ENCODE results near the gene ZMYM3.

ZMYM3 gene

DNA sequence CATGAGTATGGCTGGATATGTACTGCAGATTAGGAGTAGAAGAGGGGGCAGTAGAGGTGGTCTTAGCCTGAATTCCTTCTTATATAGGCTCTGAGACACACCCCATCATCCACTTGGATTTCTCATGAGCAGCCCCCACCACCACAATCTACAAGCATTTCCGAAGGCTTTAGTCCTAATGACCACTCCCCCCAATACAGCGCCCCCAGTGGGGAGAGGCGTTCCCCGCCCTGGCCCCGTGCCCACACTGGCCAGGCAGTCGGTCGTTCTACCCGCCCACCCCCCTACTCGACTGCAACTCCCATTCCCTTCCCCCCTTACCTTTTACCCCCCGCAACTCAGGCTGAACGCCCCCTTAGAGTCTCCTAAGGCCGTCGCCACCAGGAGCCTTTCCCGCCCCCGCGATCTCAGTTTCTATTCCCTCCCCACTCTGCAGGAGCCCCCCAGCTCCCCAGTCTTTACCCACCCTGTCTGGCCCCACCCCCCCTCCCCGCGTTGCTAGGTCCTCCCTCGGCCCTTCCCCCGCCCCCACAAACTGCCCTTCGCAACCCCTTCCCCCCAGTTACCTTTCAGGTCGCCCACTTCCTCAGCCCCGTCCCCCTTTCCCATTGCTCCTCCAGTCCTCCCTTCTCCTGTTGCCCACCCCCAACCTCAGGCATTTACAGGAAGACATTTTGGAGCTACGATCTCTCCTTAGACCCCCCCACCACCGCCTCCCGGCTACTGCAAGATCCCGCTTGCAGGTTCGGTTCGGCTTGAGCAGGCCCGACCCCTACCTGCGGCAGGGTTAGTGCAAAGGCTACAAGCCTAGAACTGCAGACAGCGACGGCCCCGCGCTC lies 468 bp downstream of the ZMYM3 start:
- peak; percentile 39 for DNase-seq (ENCODE audit: low spot score)

DNA sequence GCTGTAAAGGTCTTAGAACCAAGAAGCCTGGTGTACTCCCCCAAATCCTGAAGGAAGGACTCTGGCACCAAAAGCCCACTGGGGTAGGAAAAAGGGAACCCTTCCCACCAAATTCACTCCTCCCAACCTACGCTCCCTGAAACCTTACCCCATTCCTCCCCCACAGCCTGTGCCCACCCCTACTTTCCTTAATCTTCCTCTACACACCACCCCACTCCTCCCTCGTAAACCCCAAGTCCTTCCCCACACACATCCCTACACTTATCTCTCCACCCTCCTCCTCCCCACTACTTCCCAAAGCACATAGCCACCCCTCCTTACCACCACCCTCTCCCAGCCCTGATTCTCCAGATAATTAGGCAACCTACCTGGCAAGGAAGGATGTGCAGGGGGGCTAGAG lies 1.7 kb downstream of the ZMYM3 start:
- DNase-seq (ENCODE audit: low spot score), result no peak

DNA sequence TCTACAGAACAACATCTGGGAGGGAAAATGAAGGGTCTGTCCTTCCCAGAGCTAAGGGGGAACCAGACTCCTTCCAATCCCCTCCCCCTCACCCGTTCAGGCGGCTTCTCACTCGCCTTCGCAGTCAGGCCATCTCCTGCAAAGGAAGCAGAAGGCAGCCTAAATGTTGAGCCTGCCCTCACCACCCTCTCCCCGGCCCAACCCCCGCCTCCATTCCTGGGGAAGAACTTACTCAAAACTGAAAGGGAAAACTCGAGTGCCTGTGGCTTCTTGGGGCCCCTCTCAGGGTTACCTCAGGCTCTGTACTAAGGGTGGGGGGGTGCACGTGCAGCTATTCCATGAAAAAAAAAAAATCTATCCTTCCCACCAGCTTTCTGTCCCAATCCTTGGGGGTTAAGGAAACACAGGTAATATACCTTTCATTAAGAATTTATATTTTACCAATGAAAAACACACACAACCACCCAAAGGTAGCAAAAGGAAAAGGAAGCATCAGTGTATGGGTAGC lies 2.4 kb downstream of the ZMYM3 start:
- DNase-seq (ENCODE audit: low spot score), result peak; percentile 23

DNA sequence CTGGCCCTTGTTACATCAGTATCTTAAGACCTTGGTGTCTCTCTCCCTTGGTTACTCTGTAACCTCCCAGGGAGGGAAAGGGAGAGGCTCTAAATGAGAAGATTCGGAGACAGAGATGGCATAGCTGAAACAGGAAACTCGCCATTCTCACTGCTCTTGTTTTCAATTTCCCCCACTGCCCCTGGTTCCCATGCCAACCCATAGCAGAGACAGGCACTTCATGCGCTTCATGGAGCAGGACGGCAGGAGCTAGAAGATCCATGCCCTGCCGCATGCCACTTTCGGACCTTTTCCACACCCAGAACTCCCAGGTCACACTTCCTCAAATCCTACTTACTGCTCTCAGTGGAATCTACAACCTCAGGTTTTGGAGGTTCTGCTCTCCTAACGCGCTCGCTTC lies 3.1 kb downstream of the ZMYM3 start:
- DNase-seq (ENCODE audit: low spot score), result no peak

DNA sequence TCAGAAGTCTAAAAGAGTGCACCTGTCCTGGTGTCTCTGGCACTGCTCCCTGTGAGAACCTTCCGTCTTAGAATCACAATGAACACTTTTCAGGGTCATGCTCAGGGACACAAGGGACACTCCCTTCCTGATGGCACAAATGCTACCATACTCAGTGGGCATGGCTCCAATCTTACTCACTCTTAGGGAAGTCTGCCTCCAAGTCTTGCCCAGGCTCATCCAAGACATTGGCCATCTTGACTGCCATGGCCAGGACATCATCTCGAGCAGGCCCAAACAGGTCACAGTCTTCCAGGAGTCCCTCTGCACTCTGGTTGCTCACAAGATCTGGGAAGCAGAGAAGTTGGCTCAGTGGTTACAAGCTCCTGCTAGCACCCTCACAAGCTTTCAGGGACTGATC lies 8.8 kb downstream of the ZMYM3 start:
- DNase-seq (ENCODE audit: low spot score), result no peak

DNA sequence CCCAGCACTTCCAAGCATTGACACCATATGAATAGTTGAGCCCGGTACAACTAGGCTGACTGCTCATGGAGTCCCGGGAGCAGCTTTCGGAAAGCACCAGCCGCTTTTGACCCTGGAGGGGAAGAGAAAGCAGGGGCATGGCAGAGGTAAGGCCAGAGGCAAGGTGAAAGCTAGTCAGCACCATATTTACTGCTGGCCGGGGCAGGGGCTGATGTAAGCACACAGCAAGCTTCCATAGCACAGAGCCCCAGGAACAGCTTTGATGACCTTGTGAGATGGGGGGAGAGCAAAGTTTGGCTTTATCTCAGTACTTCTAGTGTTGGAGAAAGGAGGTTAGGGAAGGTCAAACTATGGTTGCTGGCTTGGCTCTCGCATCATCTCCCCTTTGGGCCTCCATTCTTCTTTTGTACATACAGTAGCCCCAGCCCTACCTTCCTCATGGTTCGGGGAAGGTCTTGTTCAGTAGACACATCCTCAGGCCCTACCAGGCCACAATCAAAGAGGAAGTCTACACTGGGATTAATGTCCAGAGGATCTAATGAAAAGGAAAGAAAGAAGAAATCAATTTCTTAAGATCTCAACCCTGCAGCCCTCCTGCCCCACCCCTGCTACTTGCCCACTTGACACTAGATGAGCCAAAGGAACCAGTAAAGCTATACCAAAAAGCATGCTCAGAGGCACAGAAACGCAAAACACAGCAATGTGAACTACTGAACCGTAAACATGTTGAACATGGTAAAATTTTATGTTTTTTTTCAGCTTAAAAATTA lies 9.4 kb downstream of the ZMYM3 start:
- no peak for DNase-seq (ENCODE audit: low spot score)

DNA sequence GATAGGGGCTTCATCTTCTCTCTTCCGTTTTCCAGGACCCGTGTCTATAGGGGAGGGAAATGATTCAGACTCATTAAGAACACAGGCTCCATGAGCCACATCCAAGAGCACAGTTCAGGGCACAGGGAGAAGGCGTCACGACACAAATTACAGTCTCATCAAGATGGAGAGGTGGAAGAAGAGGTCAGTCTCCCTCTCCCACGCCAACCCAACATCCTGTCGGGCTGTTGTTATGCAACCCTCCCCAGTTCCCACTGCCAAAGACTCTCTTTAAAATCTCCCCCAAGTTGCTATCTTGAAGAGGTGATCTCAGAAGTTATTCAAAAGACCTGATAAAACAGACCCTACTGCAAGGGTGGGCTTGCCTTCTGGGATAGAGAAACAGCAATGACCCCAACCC lies 12.6 kb downstream of the ZMYM3 start:
- no peak for DNase-seq (ENCODE audit: low spot score)

DNA sequence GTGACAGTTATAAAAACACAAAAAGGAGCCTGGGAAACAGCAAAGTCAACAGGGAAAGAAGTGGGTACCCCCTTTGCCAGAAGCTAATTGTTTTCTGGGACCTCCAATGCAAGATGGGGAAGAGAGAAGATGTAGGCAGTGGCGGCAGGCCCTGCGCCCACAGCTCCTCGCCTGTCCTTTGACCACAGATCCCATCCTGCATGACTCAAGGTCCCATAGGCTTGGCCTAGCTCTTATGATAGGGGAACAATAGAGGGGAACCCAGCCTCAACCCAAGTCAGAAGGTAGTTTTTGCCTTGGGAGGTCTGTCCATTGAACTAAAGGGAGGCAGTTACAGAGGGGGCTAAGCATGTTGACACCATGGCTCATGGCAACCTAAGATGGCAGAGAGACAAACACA lies 14.2 kb downstream of the ZMYM3 start:
- DNase-seq (ENCODE audit: low spot score), result no peak

DNA sequence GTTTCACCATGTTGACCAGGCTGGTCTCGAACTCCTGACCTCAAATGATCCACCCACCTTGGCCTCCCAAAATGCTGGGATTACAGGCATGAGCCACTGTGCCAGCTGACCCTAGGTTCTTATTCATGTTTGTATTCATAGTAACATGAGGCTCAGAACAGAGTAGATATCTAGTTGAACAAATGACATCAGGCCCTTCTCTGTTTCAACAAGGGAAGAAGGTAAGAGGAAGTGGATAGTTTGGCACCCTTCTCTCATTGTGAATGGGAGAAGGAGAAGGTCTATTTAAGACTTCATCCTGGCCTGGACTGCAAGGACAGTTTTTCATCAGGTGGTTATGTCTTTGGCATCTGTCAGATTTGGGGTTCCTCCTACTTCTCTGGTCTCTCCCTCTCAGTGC lies 17.1 kb downstream of the ZMYM3 start:
- no peak for DNase-seq (ENCODE audit: low spot score)

DNA sequence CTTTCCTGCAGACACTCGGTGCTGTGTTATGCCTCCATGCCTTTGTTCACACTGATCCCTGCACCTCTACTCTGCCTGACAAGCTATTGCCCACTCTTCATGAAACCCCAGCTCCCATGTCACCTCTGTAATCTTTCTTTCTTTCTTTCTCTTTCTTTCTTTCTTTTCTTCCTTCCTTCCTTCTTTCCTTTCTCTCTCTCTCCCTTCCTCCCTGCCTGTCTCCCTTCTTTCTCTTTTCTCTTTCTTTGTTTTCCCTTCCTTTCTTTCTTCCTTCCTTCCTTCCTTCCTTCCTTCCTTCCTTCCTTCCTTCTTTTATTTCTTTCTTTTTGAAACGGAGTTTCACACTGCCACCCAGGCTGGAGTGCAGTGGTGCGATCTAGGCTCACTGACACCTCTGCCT lies 18.5 kb downstream of the ZMYM3 start:
- DNase-seq (ENCODE audit: low spot score), result no peak

DNA sequence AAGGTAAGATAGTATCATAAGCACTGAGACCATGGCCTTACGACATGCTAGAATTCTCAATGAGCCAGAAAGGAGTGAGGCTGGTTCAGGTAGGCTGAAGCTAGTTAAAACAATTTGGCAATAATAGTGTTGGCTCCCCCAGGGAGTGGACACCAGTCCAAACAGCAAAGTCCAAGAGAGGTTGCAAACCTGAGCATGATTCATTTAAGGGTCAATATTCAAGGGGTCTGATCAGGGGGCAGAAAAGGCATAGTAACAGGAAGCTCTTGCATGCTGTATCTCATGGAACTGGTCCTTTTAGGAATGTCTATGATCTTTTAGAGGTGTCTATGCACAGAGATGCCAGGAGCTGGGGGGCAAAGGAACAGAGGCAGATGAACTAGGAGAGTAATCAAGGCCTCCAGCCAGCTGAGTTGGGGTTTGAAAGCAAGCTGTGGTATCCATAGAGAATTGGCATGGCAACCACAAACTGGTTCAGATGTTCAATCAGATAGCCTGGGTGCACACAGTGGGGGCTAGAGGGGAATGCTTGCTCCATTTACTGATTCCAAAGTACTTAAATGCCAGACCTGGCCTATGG lies 25.8 kb downstream of the ZMYM3 start:
- DNase-seq (ENCODE audit: low spot score), result no peak

DNA sequence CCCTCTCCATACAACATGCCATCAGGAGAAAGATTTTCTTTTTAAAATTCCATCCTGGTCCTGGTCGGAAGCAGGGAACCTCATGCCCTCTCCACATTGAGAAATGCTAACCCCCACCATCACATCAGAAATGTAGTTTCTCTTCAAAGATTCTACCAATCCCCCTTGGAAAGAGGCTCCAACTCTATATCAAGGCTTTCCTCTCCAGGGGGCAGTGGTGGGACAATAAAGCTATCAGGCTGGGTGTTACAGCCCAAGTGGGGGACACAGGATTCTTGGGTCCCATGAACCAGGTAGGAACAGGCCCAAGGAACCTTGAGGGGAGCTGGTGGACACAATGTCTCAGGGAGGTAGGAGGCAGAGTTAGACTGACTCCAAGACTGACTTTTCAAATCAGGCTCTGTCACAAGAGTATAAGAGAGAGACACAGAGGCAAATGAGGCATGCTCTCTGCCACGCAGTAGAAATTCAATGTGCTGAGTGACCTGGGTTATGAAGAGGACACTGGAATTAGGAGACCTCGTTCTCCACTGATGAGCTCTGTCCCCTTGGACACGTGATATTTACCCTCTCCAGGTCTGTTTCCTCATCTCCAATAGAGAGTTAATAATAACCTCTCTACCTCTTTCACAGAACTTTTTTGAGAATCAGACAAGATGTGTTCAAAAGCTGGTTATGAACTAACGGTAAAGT lies 26.4 kb downstream of the ZMYM3 start:
- no peak for DNase-seq (ENCODE audit: low spot score)

DNA sequence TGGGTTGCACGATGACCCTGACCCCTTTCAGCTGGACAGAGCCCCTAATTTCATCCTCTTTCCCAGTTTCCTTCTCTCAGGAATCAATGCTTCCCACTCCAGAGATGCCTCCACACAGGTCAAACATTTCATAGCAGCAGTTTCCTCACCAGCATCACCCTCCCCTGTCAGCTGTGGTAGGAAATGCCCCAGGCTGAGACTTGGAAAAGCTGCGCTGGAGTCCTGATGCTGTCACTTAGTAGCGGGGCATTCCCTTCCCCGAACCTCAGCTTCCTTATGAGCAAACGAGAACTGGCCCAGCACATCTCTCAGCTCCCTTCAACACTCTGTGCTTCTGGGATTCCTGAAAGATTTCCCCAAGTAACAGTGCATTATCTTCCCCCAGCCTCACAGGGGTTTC lies 28.3 kb downstream of the ZMYM3 start:
- no peak for DNase-seq (ENCODE audit: low spot score)

DNA sequence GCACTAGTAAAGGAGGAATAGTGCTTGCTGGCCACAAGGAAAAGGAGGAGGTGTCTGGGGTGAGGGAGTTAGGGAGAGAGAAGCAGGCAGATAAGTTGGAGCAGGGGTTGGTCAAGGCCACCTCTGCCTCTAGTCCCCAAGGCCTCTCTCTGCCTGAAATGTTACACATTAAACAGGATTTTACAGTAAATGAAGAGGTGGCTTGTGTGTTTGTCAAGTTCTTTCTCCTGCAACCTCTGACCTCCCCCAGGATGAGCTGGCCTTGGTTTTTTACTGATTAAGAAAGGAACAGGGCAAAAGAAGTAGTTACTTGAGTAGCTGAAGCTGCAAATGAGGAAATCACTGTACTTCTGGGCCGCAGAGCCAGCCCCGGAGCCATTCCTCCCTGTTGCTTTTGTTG lies 28.9 kb downstream of the ZMYM3 start:
- no peak for DNase-seq (ENCODE audit: low spot score)

DNA sequence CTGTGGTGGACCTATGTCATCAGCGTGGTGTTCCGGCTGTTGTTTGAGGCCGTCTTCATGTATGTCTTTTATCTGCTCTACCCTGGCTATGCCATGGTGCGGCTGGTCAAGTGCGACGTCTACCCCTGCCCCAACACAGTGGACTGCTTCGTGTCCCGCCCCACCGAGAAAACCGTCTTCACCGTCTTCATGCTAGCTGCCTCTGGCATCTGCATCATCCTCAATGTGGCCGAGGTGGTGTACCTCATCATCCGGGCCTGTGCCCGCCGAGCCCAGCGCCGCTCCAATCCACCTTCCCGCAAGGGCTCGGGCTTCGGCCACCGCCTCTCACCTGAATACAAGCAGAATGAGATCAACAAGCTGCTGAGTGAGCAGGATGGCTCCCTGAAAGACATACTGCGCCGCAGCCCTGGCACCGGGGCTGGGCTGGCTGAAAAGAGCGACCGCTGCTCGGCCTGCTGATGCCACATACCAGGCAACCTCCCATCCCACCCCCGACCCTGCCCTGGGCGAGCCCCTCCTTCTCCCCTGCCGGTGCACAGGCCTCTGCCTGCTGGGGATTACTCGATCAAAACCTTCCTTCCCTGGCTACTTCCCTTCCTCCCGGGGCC lies 29.7 kb downstream of the ZMYM3 start:
- DNase-seq (ENCODE audit: low spot score), result no peak

DNA sequence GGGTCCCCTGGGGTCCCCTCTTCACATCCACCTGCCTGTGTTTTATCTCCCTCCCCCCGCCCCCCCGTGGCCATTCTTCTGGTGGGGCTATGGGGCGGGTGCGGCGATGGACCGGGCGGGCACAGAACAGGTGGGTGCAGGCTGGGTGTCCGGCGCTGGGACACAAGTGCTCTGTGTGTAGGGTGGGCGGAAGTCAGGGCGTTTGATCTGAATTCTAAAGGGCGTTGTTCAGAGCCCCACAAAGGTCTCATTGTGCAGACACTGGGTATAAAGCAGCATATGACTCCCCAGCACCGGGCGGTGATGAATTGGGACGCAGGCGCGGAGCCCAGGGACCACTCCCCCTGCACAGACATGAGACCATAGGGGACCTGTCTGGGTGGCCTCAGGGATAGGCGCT lies 31.0 kb downstream of the ZMYM3 start, which contains the start of gene GJB1:
Gene GJB1, plus strand, starts transcription at position 296 of the 400 bp plus-strand sequence. CDS start 484 bp downstream, outside the sequence.
- no peak for DNase-seq (ENCODE audit: low spot score)

DNA sequence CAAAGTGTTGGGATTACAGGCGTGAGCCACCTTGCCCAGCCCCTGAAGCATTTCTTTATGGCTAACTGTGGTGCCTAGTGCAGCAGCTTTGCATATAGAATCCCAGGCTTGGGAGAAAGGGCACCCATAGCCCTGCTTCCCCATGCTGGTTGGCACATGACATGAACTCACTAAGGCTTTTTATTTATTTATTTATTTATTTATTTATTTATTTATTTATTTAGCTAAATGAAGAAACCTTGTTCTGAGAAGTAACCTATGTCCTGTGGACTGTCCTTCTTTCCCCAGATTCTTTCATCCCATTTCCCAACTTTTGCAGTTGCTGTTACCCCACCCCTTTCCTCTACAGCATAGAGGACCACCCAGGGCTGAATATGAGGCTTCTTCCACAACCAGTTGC lies 32.8 kb downstream of the ZMYM3 start:
- no peak for DNase-seq (ENCODE audit: low spot score)

DNA sequence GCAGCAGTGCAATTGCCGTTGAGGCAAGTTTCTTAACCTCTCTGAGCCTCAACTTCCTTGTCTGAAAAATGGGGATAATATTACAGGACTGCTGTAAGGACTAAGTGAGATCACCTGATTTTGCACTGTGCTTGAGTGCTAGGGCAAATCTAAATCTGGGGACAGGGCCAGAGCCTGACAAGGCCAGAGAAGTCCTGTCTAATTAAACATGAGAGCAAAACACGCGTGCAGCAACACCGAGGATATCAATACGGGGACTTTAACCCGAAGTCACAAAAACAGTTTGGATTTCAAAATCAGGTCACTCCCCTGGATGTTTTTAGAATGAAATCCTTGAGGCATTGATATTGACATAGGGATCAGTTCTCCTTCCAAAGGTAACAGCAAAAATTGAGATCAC lies 36.6 kb downstream of the ZMYM3 start:
- no peak for DNase-seq (ENCODE audit: low spot score)

DNA sequence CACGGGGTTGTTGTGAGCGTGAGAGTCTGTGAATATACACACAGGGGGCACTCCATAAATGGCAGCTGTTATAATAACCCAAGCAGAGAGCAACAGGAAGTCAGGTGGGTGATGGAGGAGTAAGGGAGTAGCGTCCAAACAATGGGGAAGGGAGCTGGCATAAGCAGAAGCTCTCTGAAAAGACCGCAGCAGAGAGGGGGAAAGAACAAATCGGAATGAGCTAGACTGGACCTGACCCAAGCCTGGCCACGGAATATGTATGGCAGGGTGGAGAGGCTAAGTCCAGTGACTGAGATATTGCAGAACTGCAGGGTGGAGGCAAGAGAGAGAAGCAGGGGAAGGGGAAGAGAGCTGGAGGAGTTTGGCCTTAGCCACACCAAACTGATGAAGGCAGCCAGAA lies 37.5 kb downstream of the ZMYM3 start:
- DNase-seq (ENCODE audit: low spot score), result no peak

DNA sequence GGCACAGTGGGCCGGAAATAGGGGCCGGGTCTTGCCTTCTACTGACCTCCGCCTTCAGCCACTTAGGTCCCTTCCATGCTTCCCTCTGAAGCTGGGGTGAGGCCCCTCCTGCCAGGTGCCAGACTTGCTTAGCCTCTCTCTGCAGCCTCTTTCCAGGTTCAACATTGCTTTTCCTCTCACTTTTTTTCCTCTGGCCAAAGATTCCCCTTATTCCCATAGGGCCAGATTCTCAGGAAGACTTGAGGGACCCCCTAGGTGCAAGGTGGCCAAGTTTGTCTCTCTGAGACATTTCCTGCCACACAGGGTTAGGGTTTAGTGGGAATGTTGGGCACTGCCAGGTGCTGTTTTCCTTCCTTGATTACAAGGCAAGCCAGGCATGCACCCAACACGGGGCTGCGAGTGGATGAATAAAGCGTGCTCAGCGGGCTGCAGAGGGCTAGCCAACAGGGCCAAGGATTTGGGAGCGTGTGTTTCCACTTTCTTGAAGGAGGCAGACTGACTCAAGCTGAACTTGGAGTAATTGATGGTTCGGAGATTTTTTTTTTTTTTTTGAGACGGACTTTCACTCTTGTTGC lies 38.5 kb downstream of the ZMYM3 start:
- no peak for DNase-seq (ENCODE audit: low spot score)

DNA sequence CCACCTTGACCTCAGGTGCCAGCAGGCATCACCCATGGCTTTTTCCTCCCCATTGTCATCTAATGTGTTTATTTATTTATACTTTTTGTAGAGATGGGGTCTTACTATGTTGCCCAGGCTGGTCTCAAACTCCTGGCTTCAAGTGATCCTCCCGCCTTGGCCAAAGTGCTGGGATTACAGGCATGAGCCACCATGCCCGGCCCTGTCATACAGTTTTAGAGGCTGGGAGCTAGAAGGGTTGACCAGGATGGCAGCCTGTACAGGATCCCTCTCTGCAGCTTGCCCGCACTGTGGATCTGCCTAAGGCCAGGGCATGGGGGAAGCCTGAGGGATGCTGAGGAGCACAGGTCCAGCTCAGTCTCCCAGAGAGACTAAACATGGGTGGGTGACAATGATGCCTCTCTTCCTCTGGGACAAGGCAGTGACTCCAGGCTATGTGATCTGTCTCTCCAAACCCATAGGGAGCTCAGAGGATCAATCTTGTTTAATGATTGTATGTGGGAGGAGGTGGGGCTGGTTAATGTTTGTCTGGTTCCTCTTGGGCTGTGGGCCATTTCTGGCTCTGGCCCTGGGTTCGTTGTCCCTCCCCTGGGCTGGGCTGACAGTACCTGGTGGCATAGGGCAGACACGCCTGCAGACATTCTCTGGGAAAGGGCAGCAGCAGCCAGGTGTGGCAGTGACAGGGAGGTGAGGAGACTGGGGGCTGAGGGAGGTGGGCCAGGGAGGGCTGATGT lies 39.2 kb downstream of the ZMYM3 start:
- DNase-seq (ENCODE audit: low spot score), result no peak

Measured in activated CD4-positive, alpha-beta T cell treated with anti-CD3 and anti-CD28 coated beads, Interleukin-2, Interleukin-4, amounts not matched to agents 100 ng/mL and 50 ng/mL, durations not matched to agents 16 hours and 8 hours (primary cell).